Stimulated activated naive B cell treated with anti-CD40 and anti-IgM and Interleukin-4, amounts not matched to agents 10 μg/mL and 1 μg/mL and 100 μg/mL, for 72 hours (primary cell): ENCODE results near the gene ADAMTS17.

Experiments
- ATAC-seq, 2 donors: fragments of 150-1000 bp; cut with Tn5 transposase; replicated peaks; 2 replicates each; pipeline ENCODE4 v1.10.0; 2021; ENCODE audit warnings: moderate library complexity in 1 of 2
- DNase-seq: peaks from one replicate; pipeline ENCODE4 v3.0.0; 2021
- H3K27ac Mint-ChIP-seq: one replicate; pipeline ENCODE4 v1.8.0; 2022; ENCODE audit warnings: mild to moderate bottlenecking, mixed read lengths
- H3K27me3 Mint-ChIP-seq, 2 donors: one replicate each; pipeline ENCODE4 v1.8.0; 2022; ENCODE audit warnings: mixed read lengths in 2 of 2
- H3K36me3 Mint-ChIP-seq, 2 donors: one replicate each; pipeline ENCODE4 v1.8.0; 2022; ENCODE audit warnings: mixed read lengths in 2 of 2, mild to moderate bottlenecking in 1 of 2
- H3K4me1 Mint-ChIP-seq, 2 donors: one replicate each; pipeline ENCODE4 v1.8.0; 2022; ENCODE audit warnings: mixed read lengths in 2 of 2, mild to moderate bottlenecking in 1 of 2
- H3K4me3 Mint-ChIP-seq, 2 donors: one replicate each; pipeline ENCODE4 v1.8.0; 2022; ENCODE audit warnings: mild to moderate bottlenecking in 2 of 2, mixed read lengths in 2 of 2, moderate library complexity in 1 of 2
- H3K9me3 Mint-ChIP-seq, 2 donors: one replicate each; pipeline ENCODE4 v1.8.0; 2022; ENCODE audit warnings: mixed read lengths in 2 of 2, mild to moderate bottlenecking in 1 of 2

The ADAMTS17 gene

GRCh38 chr15:100334905-100335304, 6.9 kb downstream of the ADAMTS17 start:
- H3K4me1 Mint-ChIP-seq = no peaks in the 10 kb centered on the region
- DNase-seq = no peak
- H3K9me3 Mint-ChIP-seq = no peaks in the 10 kb centered on the region
- no peak overlapping the region for H3K27ac Mint-ChIP-seq
- ATAC-seq = no peak
- H3K36me3 Mint-ChIP-seq = no peaks in the 10 kb centered on the region
- H3K27me3 Mint-ChIP-seq = peaks cover 37 to 84% of the 10 kb centered on the region in 2 donors
- H3K4me3 Mint-ChIP-seq = no peak overlapping the region

DNA sequence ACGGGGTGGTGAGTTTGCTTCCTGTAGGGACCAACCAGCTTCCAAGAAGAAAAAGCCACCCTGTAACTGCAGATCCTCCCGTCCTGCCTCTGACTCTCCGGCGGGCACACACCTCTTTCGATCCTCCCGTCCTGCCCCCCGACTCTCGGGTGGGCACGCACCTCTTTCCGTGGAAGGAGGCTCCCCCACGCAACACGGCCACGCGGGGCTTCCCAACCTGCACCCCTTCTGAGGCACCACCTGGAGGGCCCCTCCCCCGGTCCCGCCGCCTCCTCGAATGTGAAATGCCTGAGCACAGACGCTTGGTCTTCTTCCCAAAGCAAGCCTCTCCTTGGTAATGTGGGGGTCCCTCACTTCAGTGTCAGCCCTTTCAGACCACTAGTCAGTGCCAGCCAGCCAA, 7.3 kb downstream of the ADAMTS17 start:
- peaks cover 33 to 81% of the 10 kb centered on the region in 2 donors for H3K27me3 Mint-ChIP-seq

DNA sequence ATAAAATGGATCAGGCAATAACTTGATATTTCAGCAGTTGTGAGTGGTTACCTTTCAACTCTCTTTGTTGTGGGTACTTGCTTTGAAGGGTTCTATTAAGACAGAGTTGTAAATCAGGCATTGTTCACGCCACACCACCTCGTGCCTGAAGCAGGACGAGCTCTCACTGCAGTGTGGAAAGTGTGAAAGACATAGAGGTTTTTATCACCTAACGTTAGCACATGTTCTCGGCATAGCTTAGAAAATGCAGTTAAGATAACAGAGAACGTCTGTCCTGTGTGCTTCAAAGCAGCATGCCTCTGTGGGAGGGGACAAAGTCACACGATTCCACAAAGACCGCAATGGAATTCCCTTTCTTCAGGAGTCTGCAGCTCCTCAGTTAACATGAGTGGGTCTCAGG, 7.8 kb downstream of the ADAMTS17 start:
- no peaks in the 10 kb centered on the region for H3K9me3 Mint-ChIP-seq
- no peaks in the 10 kb centered on the region for H3K4me1 Mint-ChIP-seq
- no peaks in the 10 kb centered on the region for H3K36me3 Mint-ChIP-seq
- DNase-seq (no peak), ATAC-seq (no peak)
- H3K27me3 Mint-ChIP-seq = peaks cover 29 to 76% of the 10 kb centered on the region in 2 donors
- H3K4me3 Mint-ChIP-seq = no peak overlapping the region
- H3K27ac Mint-ChIP-seq = no peak overlapping the region

More for the DNA sequence above, 7.3 kb downstream of the ADAMTS17 start:
- H3K4me3 Mint-ChIP-seq = no peak overlapping the region
- H3K36me3 Mint-ChIP-seq = no peaks in the 10 kb centered on the region
- no peak overlapping the region for H3K27ac Mint-ChIP-seq
- DNase-seq (no peak), ATAC-seq (no peak)
- no peaks in the 10 kb centered on the region for H3K9me3 Mint-ChIP-seq
- no peaks in the 10 kb centered on the region for H3K4me1 Mint-ChIP-seq

DNA sequence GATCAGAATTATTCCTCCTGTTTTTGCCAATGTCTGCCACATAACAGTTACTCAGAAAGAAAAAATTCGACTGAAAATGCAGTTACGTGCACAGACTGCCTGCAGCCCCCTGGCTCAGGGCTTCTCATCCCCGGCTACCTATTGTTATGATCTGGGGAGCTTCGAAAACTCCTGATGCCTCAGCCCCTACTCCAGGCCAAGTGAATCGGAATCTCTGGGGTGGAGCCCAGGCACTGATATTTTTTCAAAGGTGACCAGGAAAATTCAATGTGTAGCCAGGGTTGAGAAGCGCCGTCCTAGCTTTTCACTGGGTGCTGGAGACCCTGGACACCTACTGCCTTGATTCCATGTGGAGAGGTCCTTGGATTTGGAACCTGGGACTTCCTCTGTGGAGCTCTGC, 8.5 kb downstream of the ADAMTS17 start:
- H3K4me1 Mint-ChIP-seq = no peaks in the 10 kb centered on the region
- ATAC-seq (no peak), DNase-seq (no peak)
- H3K36me3 Mint-ChIP-seq = no peaks in the 10 kb centered on the region
- no peak overlapping the region for H3K27ac Mint-ChIP-seq
- H3K27me3 Mint-ChIP-seq = peaks cover 22 to 68% of the 10 kb centered on the region in 2 donors
- H3K9me3 Mint-ChIP-seq = no peaks in the 10 kb centered on the region
- H3K4me3 Mint-ChIP-seq = no peak overlapping the region

DNA sequence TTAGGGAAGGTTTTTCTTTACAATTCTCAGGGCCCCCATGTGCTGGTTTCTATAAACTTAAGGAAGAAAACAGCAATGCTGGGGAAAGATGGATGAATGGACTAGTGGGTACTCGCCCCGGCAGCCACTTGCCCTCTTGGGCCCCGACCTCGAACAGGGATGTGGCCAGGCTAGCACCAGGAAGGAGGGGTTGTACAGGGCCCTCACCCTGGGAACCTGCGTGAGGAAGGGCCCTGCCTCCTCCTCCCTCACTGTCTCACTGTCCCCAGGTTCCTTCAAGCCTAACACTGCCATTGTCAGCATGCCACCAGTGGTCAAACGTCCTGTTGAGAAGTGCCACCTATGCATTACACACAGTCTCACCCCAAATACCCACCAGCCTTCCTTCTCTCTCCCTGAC, 9.1 kb downstream of the ADAMTS17 start:
- Mint-ChIP-seq H3K27ac (no peak overlapping the region), H3K27me3 (peaks cover 20 to 67% of the 10 kb centered on the region in 2 donors)

DNA sequence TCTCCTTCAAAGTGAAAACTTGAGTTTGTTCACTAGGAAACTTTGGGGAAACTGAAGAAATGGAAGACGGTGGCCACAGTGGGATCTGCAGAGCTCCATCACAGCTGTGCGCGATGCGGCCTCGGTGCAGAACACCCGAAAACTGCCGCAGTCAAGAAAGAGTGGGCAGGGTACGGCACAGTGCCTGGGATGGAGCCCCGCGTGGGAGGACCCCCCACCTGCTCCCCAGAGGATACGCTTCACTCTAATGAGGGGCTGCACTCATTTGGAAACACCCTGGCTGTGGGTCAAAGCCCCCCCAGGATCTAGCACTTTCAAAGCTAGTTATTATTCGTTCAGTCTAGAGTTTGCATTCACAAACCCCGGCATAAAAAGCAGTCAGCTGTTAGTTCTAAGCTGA, 9.5 kb downstream of the ADAMTS17 start:
- no peaks in the 10 kb centered on the region for H3K9me3 Mint-ChIP-seq
- ATAC-seq = no peak
- no peaks in the 10 kb centered on the region for H3K4me1 Mint-ChIP-seq
- H3K4me3 Mint-ChIP-seq = no peak overlapping the region
- H3K36me3 Mint-ChIP-seq = no peaks in the 10 kb centered on the region
- no peak overlapping the region for H3K27ac Mint-ChIP-seq
- no peak for DNase-seq
- H3K27me3 Mint-ChIP-seq = peaks cover 17 to 67% of the 10 kb centered on the region in 2 donors

More for the DNA sequence above, 9.1 kb downstream of the ADAMTS17 start:
- no peak for ATAC-seq
- Mint-ChIP-seq H3K4me1 (no peaks in the 10 kb centered on the region), H3K4me3 (no peak overlapping the region), H3K36me3 (no peaks in the 10 kb centered on the region), H3K9me3 (no peaks in the 10 kb centered on the region)
- no peak for DNase-seq

- Mint-ChIP-seq H3K4me1 (no peaks in the 10 kb centered on the region), H3K36me3 (no peaks in the 10 kb centered on the region), H3K9me3 (peaks cover 0 to under 1% of the 10 kb centered on the region in 2 donors), H3K27me3 (peaks cover 17 to 56% of the 10 kb centered on the region in 2 donors), H3K27ac (no peak overlapping the region), H3K4me3 (no peak overlapping the region)
- DNase-seq (no peak), ATAC-seq (no peak)
These were observed 11.1 kb downstream of the ADAMTS17 start for GRCh38 chr15:100330629-100331215.

DNA sequence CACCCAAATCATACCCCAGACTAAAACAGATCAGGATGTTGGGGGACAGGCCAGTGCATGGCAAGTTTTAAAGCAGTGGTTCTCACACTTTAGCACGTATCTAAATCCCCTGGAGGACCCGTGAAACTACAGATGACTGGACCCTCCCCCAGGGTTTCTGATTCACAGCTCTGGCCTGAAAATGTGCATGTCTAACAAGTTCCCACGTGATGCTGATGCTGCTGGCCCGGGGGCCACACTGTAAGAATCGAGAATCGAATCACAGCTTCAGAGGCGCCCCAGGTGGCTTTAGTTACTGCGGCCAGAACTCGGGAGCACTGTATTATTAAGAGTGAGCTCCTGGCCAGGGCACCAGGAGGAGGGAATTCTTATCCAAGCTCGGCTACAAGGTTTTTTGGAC, 11.6 kb downstream of the ADAMTS17 start:
- H3K27me3 Mint-ChIP-seq = peaks cover 15 to 51% of the 10 kb centered on the region in 2 donors
- H3K4me3 Mint-ChIP-seq = no peak overlapping the region
- peaks cover 2 to 4% of the 10 kb centered on the region in 2 donors for H3K9me3 Mint-ChIP-seq
- H3K4me1 Mint-ChIP-seq = no peaks in the 10 kb centered on the region
- no peaks in the 10 kb centered on the region for H3K36me3 Mint-ChIP-seq
- ATAC-seq (no peak), DNase-seq (no peak)
- H3K27ac Mint-ChIP-seq = no peak overlapping the region

DNA sequence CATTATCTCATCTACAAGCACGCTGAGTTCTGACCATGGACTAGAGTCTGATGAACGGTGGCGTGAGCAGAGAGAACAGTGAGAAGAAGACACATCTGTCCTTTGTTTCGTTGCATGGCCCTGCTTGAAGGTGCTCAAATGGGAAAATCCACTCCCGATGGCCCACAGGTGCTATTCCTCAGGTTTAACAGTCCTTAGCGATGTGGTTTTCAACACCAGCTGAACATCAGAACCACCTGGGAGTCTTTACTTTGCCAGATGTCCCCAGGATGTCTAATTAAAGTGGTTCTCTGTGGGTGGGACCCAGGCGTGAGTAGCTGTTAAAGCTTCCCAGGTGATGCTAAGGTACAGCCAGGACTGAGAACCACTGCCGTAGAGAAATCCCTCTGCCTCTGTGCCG, 13.0 kb downstream of the ADAMTS17 start:
- no peak overlapping the region for H3K4me3 Mint-ChIP-seq
- no peaks in the 10 kb centered on the region for H3K4me1 Mint-ChIP-seq
- DNase-seq = no peak
- H3K27me3 Mint-ChIP-seq = peaks cover 6 to 40% of the 10 kb centered on the region in 2 donors
- H3K36me3 Mint-ChIP-seq = no peaks in the 10 kb centered on the region
- H3K27ac Mint-ChIP-seq = no peak overlapping the region
- no peak for ATAC-seq
- H3K9me3 Mint-ChIP-seq = peaks cover 2 to 4% of the 10 kb centered on the region in 2 donors

DNA sequence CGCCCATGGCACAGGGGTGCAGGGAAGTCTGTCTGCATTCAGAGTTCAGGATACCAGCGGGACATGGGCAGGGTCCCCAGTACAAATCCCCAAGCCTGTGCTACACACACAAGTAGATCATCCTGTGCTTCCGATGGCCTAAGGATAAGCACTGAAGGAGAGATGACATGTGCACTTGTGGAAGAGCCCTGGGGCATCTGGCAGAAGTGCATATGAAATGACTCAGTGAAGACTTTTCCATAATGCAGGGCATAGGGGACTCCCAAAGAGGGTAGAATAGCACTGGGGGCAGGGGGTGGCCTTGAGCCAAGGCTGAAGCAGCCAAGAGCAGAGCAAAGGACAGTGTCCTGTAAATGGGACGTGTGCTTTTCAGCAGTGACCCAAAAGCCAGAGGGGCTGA, 22.9 kb downstream of the ADAMTS17 start:
- H3K36me3 Mint-ChIP-seq = no peaks in the 10 kb centered on the region
- ATAC-seq (no peak), DNase-seq (no peak)
- no peak overlapping the region for H3K27ac Mint-ChIP-seq
- peaks cover 10 to 11% of the 10 kb centered on the region in 2 donors for H3K9me3 Mint-ChIP-seq
- no peaks in the 10 kb centered on the region for H3K4me1 Mint-ChIP-seq
- peaks cover 8 to 22% of the 10 kb centered on the region in 2 donors for H3K27me3 Mint-ChIP-seq
- H3K4me3 Mint-ChIP-seq = no peak overlapping the region

DNA sequence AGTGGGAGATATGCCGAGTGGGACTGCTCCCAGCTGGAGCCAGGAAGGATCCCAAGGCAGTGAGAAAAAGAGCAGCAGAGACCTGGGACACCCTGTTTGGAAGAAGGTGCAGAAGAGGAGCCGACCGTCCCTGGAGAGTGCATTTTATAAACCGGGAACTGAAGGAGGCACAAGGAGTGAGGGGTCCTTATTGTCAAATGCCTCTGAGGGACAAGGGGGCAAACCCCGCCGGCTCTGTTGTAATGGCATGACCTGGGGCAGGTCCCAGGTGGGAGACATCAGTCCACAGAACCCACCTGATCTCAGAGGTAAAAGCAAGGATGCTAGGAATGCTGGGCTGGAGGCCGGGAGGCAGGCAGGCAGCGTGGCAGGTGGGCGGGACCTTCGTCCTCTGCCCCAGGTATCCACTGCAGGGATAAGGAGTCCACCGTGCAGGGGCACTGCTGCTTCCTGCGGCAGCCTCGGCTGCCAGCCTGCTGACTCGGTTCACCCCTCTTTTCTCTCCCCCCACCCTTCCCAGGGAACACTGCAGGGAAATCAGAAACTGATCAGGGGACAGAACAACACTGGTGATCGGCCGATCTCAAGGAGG, 26.9 kb downstream of the ADAMTS17 start:
- Mint-ChIP-seq H3K4me1 (no peaks in the 10 kb centered on the region), H3K27me3 (peaks cover 6 to 18% of the 10 kb centered on the region in 2 donors), H3K4me3 (no peak overlapping the region), H3K36me3 (no peaks in the 10 kb centered on the region), H3K27ac (no peak overlapping the region), H3K9me3 (peaks cover 5 to 11% of the 10 kb centered on the region in 2 donors)
- ATAC-seq (no peak), DNase-seq (no peak)

DNA sequence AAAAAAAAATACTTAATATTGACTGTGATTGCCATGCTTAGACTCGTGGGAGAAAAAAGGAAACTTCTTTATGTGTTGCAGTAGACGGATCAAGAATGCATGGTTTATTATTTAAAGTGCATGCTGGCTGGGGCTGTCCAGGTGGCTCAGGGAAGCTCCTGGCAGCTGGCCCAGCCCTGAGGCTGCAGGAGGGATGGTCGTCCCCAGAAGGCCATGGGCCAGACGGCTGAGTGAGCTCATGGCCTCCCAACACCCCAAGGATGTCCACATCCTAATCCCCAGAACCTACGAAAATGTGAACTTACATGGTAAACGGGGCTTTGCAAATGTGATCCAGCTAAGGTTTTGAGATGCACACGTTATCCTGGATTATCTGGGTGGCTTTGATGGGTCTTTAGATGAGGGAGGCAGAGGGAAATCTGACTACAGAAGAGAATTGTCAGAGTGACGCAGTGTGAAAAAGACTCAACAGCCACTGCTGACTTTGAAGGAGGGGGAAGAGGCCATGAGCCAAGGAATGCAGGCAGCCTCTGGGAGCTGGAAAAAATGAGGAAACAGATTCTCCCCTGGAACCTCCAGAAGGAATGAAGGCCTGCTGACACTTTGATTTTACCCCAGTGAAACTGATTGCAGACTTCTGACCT, 29.8 kb downstream of the ADAMTS17 start:
- ATAC-seq = no peak
- Mint-ChIP-seq H3K36me3 (no peaks in the 10 kb centered on the region), H3K27me3 (peaks cover 5 to 17% of the 10 kb centered on the region in 2 donors), H3K4me3 (no peak overlapping the region), H3K4me1 (no peaks in the 10 kb centered on the region), H3K9me3 (no peaks in the 10 kb centered on the region), H3K27ac (no peak overlapping the region)
- no peak for DNase-seq

DNA sequence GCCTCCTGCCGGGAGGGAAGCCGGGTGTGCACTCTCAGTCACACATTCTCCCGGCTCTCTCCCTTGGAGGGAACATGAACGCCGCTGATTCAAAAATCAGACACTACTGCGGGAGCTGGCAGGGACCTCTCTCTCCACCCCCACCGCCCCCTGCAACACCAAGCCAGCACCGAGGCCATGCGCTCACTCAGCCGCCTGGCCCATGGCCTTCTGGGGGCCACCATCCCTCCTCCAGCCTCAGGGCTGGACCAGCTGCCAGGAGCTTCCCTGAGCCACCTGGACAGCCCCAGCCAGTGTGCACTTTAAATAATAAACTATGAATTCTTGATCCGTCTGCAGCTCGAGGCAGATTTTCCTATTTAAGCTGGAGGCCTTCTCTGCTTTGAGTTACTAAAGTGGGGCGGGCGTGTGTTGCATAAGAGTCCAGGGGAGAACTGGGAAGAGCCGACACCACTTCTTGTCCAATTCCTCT, 30.6 kb downstream of the ADAMTS17 start:
- no peaks in the 10 kb centered on the region for H3K4me1 Mint-ChIP-seq
- no peak overlapping the region for H3K27ac Mint-ChIP-seq
- DNase-seq (no peak), ATAC-seq (no peak)
- no peaks in the 10 kb centered on the region for H3K36me3 Mint-ChIP-seq
- H3K4me3 Mint-ChIP-seq = no peak overlapping the region
- H3K27me3 Mint-ChIP-seq = peaks cover 5 to 17% of the 10 kb centered on the region in 2 donors
- H3K9me3 Mint-ChIP-seq = no peaks in the 10 kb centered on the region

- Mint-ChIP-seq H3K4me3 (no peak overlapping the region), H3K9me3 (no peaks in the 10 kb centered on the region), H3K36me3 (no peaks in the 10 kb centered on the region), H3K4me1 (no peaks in the 10 kb centered on the region), H3K27me3 (peaks cover 5 to 17% of the 10 kb centered on the region in 2 donors), H3K27ac (no peak overlapping the region)
- no peak for DNase-seq
- no peak for ATAC-seq
These were observed 31.1 kb downstream of the ADAMTS17 start for GRCh38 chr15:100310513-100311153.

- ATAC-seq = no peak
- Mint-ChIP-seq H3K27me3 (peaks cover 5 to 17% of the 10 kb centered on the region in 2 donors), H3K4me3 (no peak overlapping the region), H3K27ac (no peak overlapping the region), H3K36me3 (no peaks in the 10 kb centered on the region), H3K9me3 (no peaks in the 10 kb centered on the region), H3K4me1 (no peaks in the 10 kb centered on the region)
- no peak for DNase-seq
These were observed 31.8 kb downstream of the ADAMTS17 start for GRCh38 chr15:100310041-100310405.
